BLaER1 treated with 17β-estradiol and CSF1 and Interleukin-3, amounts not matched to agents 10 nM and 100 nM (cell line): ENCODE measurements around the gene TPSB2.

Experiments
- H3K27ac ChIP-seq, 11 experiments: shearing (Covaris generic); formaldehyde crosslinking; 2 replicates each; pipeline ENCODE4 v1.8.1; 2022
- H3K27me3 ChIP-seq, 11 experiments: shearing (Covaris generic); formaldehyde crosslinking; 2 replicates each; pipeline ENCODE4 v1.8.1; 2022
- H3K36me3 ChIP-seq, 11 experiments: shearing (Covaris generic); formaldehyde crosslinking; 2 replicates each; pipeline ENCODE4 v1.8.1; 2022
- H3K4me1 ChIP-seq, 10 experiments: shearing (Covaris generic); formaldehyde crosslinking; 2 replicates each; pipeline ENCODE4 v1.8.1; 2022
- H3K4me2 ChIP-seq, 11 experiments: shearing (Covaris generic); formaldehyde crosslinking; 2 replicates each; pipeline ENCODE4 v1.8.1; 2022
- H3K4me3 ChIP-seq, 10 experiments: shearing (Covaris generic); formaldehyde crosslinking; 2 replicates each; pipeline ENCODE4 v1.8.1; 2022
- H3K9ac ChIP-seq, 11 experiments: shearing (Covaris generic); formaldehyde crosslinking; 2 replicates each; pipeline ENCODE4 v1.8.1; 2022
- H3K9me3 ChIP-seq, 11 experiments: shearing (Covaris generic); formaldehyde crosslinking; replicated peaks in 1 of 11; 2 replicates each; pipeline ENCODE4 v1.8.1; 2022
- H4K20me1 ChIP-seq, 11 experiments: shearing (Covaris generic); formaldehyde crosslinking; 2 replicates each; pipeline ENCODE4 v1.8.1; 2022
- Cebpa-rat ChIP-seq, 11 experiments: shearing (Covaris generic); IDR thresholded peaks; 2 replicates each; pipeline ENCODE4 v1.8.1; 2022

TPSB2 gene

GRCh38 chr16:1263591-1264344 is 33.8 kb upstream of the TPSB2 start:
- Histone ChIP-seq H3K9ac (no peak overlapping the region), H3K36me3 (no peaks in the 10 kb centered on the region), H3K4me1 (peaks cover 0 to 14% (median 11%) of the 10 kb centered on the region in 10 experiments; a peak in 9 of 20 replicates), H3K4me3 (no peak overlapping the region), H3K9me3 (peaks cover 0 to 7% (median 0%) of the 10 kb centered on the region in 11 experiments; a peak in 2 of 22 replicates), H3K27me3 (peaks cover 47 to 61% (median 52%) of the 10 kb centered on the region in 11 experiments), H4K20me1 (peaks cover 0 to 56% (median 22%) of the 10 kb centered on the region in 11 experiments; a peak in 15 of 22 replicates), H3K4me2 (no peak overlapping the region), H3K27ac (no peak overlapping the region)
- no peak for TF ChIP-seq Cebpa-rat (IDR thresholded peaks at IDR 0.05)

- Histone ChIP-seq H3K4me1 (peaks cover 0 to 14% (median 11%) of the 10 kb centered on the region in 10 experiments; a peak in 9 of 20 replicates), H4K20me1 (peaks cover 0 to 60% (median 24%) of the 10 kb centered on the region in 11 experiments; a peak in 15 of 22 replicates), H3K27ac (no peak overlapping the region), H3K9me3 (peaks cover 0 to 7% (median 0%) of the 10 kb centered on the region in 11 experiments; a peak in 2 of 22 replicates), H3K36me3 (no peaks in the 10 kb centered on the region), H3K27me3 (peaks cover 53 to 69% (median 59%) of the 10 kb centered on the region in 11 experiments), H3K9ac (no peak overlapping the region), H3K4me2 (no peak overlapping the region), H3K4me3 (no peak overlapping the region)
- no peak for TF ChIP-seq Cebpa-rat (IDR thresholded peaks at IDR 0.05)
Observed at GRCh38 chr16:1262846-1263221, 32.9 kb upstream of the TPSB2 start.

- Histone ChIP-seq H3K4me1 (peaks cover 0 to 14% (median 11%) of the 10 kb centered on the region in 10 experiments; a peak in 9 of 20 replicates), H3K4me3 (no peak overlapping the region), H3K9ac (no peak overlapping the region), H3K4me2 (no peak overlapping the region), H3K36me3 (no peaks in the 10 kb centered on the region), H3K27me3 (peaks cover 58 to 74% (median 64%) of the 10 kb centered on the region in 11 experiments), H3K27ac (no peak overlapping the region), H3K9me3 (peaks cover 0 to 7% (median 0%) of the 10 kb centered on the region in 11 experiments; a peak in 2 of 22 replicates), H4K20me1 (peaks cover 0 to 65% (median 24%) of the 10 kb centered on the region in 11 experiments; a peak in 15 of 22 replicates)
- TF ChIP-seq Cebpa-rat (IDR thresholded peaks at IDR 0.05), result no peak
Observed at GRCh38 chr16:1262210-1262845, 32.3 kb upstream of the TPSB2 start.

GRCh38 chr16:1261131-1261892 is 31.3 kb upstream of the TPSB2 start:
- H3K36me3 ChIP-seq, result no peaks in the 10 kb centered on the region
- peaks cover 0 to 15% (median 12%) of the 10 kb centered on the region in 10 experiments; a peak in 10 of 20 replicates for H3K4me1 ChIP-seq
- H3K9me3 ChIP-seq, result peaks cover 0 to 7% (median 0%) of the 10 kb centered on the region in 11 experiments; a peak in 2 of 22 replicates
- peaks cover 0 to 69% (median 24%) of the 10 kb centered on the region in 11 experiments; a peak in 15 of 22 replicates for H4K20me1 ChIP-seq
- no peak overlapping the region for H3K4me3 ChIP-seq
- H3K9ac ChIP-seq, result no peak overlapping the region; a peak in 1 of 22 replicates
- H3K4me2 ChIP-seq, result 0 out of 22 replicates have a peak overlapping the region, but pooled peaks of 1 of the 11 experiments have one; percentile 18
- TF ChIP-seq Cebpa-rat (IDR thresholded peaks at IDR 0.05), result no peak
- H3K27ac ChIP-seq, result no peak overlapping the region
- peaks cover 64 to 84% (median 72%) of the 10 kb centered on the region in 11 experiments for H3K27me3 ChIP-seq

DNA sequence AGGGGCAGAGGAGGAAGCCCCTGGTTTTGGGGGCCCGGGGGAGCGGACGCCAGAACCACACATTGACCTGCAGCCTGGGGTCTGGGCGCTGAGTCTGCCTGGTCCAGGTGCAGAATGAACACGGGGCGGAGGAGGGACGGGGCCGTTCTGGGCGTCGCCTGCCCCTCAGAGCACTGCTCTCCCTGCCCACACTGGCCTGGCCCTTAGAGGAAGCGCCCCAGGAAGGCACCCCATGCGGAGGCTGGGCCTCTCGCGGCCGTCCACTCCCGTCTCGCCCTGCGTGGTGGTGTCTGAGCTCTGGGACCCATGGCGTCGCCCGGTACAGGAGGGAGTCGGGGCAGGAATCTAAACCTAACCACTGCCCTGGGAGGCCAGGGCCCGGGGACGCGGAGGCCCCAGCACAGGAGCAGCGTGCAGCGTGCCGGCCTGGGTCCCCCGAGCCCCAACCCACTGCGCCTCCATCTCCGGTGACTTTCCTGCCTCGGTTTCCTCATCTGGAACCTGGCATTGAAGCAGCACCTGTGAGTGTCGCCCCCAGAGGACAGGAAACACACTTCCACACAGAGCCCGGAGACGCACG is 30.2 kb upstream of the TPSB2 start:
- TF ChIP-seq Cebpa-rat (IDR thresholded peaks at IDR 0.05), result no peak
- Histone ChIP-seq H3K9me3 (peaks cover 0 to 7% (median 0%) of the 10 kb centered on the region in 11 experiments; a peak in 2 of 22 replicates), H4K20me1 (peaks cover 0 to 66% (median 24%) of the 10 kb centered on the region in 11 experiments; a peak in 15 of 22 replicates), H3K36me3 (no peaks in the 10 kb centered on the region), H3K4me1 (peaks cover 0 to 26% (median 18%) of the 10 kb centered on the region in 10 experiments; a peak in 13 of 20 replicates), H3K27me3 (peaks cover 64 to 79% (median 72%) of the 10 kb centered on the region in 11 experiments), H3K9ac (no peak overlapping the region), H3K4me3 (no peak overlapping the region), H3K4me2 (no peak overlapping the region), H3K27ac (no peak overlapping the region)

DNA sequence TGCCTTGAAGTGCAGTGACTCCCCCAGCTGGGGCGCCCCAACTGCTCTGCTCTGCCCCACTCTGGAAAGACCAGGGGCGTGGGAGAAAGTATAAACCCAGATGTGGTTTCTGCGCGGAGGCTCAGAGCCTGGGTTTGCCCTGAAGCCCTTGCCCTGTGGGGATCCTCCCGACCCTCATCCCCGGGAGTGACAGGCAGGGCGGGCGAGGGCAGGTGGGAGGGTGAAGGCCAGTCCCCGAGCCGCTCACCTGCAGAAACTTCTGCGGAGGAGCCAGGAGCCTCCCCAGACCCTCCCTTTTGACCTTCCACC is 29.7 kb upstream of the TPSB2 start:
- Histone ChIP-seq H3K36me3 (no peaks in the 10 kb centered on the region), H3K9ac (no peak overlapping the region), H3K4me2 (peak overlapping the region in 1 of 11 experiments; percentile 47; a peak in 2 of 22 replicates), H3K4me3 (no peak overlapping the region), H3K9me3 (peaks cover 0 to 3% (median 0%) of the 10 kb centered on the region in 11 experiments; a peak in 2 of 22 replicates), H3K27ac (no peak overlapping the region), H3K27me3 (peaks cover 64 to 79% (median 72%) of the 10 kb centered on the region in 11 experiments), H4K20me1 (peaks cover 0 to 66% (median 24%) of the 10 kb centered on the region in 11 experiments; a peak in 15 of 22 replicates), H3K4me1 (peaks cover 0 to 27% (median 18%) of the 10 kb centered on the region in 10 experiments; a peak in 13 of 20 replicates)
- no peak for TF ChIP-seq Cebpa-rat (IDR thresholded peaks at IDR 0.05)

DNA sequence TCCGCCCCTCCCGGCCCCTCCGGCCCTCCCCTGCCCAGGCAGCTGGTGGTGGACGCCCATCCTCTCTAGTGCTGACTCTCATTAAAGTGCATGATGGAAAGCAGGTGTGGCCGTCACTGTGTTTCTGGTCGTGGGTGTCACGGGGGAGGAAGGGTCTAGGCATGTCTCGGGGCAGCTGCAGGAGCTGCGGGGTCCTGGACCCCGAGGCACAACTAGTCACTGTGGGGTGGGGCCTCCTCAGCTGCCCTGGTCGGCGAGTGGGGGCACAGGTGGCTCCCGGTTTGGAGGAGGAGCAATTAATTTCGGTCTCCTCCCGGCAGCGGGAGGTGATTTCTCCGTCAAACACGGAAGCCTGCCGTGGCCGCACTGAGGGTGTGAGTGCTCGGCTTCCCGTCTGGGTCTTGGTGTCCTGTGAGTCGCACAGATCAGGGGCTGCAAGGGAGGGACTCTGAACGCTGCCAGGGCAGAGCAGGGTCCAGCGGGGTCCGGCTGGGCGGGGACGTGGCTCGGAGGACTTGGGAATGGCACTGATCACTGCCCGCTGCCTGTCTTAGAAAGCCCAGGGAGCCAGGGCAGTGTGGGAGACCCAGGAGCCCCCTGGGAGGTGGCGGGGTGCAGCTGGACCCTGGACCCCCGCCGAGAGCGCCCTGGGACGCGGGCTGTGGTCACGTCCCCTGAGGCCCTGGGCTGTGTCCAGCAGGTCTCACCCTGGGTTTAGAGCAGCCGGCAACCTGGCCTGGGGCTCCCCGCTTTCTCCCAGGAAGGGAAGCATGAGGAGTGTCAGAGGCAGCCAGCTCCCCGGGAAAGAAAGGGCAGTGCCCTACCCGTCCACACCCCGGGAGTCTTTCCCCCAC is 29.1 kb upstream of the TPSB2 start:
- Histone ChIP-seq H4K20me1 (peaks cover 0 to 66% (median 24%) of the 10 kb centered on the region in 11 experiments; a peak in 15 of 22 replicates), H3K4me2 (peak overlapping the region; percentile 5 to 87 (median 58); a peak in 20 of 22 replicates), H3K27ac (no peak overlapping the region), H3K36me3 (no peaks in the 10 kb centered on the region), H3K27me3 (peaks cover 64 to 79% (median 72%) of the 10 kb centered on the region in 11 experiments), H3K9me3 (no peaks in the 10 kb centered on the region), H3K4me3 (peak overlapping the region in 2 of 10 experiments; percentile 18 to 51; a peak in 2 of 20 replicates), H3K4me1 (peaks cover 0 to 27% (median 18%) of the 10 kb centered on the region in 10 experiments; a peak in 13 of 20 replicates), H3K9ac (peak overlapping the region in 3 of 11 experiments; percentile 5 to 66 (median 19); a peak in 2 of 22 replicates)
- no peak for TF ChIP-seq Cebpa-rat (IDR thresholded peaks at IDR 0.05)
